GM23338 (cell line): ENCODE measurements around the gene APOBEC2. TPM values are rescaled to one million over a fixed set of nuclear protein-coding genes. Genes with fewer than 3 reads are reported as not detected.

ENCODE experiments used
- ATAC-seq: fragments of 200-7000 bp; cut with Tn5 transposase; 3 replicates; pipeline ENCODE4 v1.9.1; 2020
- DNase-seq: peaks from one replicate; pipeline ENCODE4 v3.0.0-alpha.2; 2015; ENCODE audit warnings: low spot score
- H2AFZ ChIP-seq: fragments of 200-600 bp; sonication (generic); 2 replicates; pipeline ENCODE4 v1.8.0; 2016; ENCODE audit warnings: antibody characterized with exemption, mild to moderate bottlenecking, moderate library complexity
- H3F3A ChIP-seq: fragments of 200-600 bp; sonication (generic); replicated peaks from 2 replicates; pipeline ENCODE4 v1.8.0; 2017; ENCODE audit warnings: antibody characterized with exemption, mixed run types, low read depth
- H3K27ac ChIP-seq: fragments of 200-600 bp; sonication (generic); 2 replicates; pipeline ENCODE4 v1.6.1; 2016; ENCODE audit warnings: low read depth
- H3K27me3 ChIP-seq: fragments of 200-600 bp; sonication (generic); 2 replicates; pipeline ENCODE4 v1.8.0; 2016; ENCODE audit warnings: mild to moderate bottlenecking, mixed run types, moderate library complexity; ENCODE audit not compliant: insufficient read depth
- H3K36me3 ChIP-seq: fragments of 200-600 bp; sonication (generic); 2 replicates; pipeline ENCODE4 v1.8.0; 2016; ENCODE audit warnings: mild to moderate bottlenecking; ENCODE audit not compliant: insufficient read depth
- H3K4me1 ChIP-seq: fragments of 200-600 bp; sonication (generic); 2 replicates; pipeline ENCODE4 v1.8.0; 2016; ENCODE audit warnings: mild to moderate bottlenecking, moderate library complexity; ENCODE audit not compliant: insufficient read depth
- H3K4me2 ChIP-seq: fragments of 200-600 bp; sonication (generic); 2 replicates; pipeline ENCODE4 v1.7.1; 2017; ENCODE audit warnings: mixed run types
- H3K4me3 ChIP-seq: fragments of 200-600 bp; sonication (generic); 2 replicates; pipeline ENCODE4 v1.6.1; 2016; ENCODE audit warnings: mixed run types
- H3K79me2 ChIP-seq: fragments of 200-600 bp; sonication (generic); replicated peaks from 2 replicates; pipeline ENCODE4 v1.8.0; 2017; ENCODE audit warnings: mild to moderate bottlenecking; ENCODE audit not compliant: insufficient read depth
- H3K9me2 ChIP-seq: fragments of 200-600 bp; sonication (generic); 2 replicates; pipeline ENCODE4 v1.8.0; 2017; ENCODE audit not compliant: insufficient read depth
- H4K20me1 ChIP-seq: fragments of 200-600 bp; sonication (generic); replicated peaks from 2 replicates; pipeline ENCODE4 v1.8.0; 2017; ENCODE audit warnings: mild to moderate bottlenecking; ENCODE audit not compliant: insufficient read depth
- H3K27ac Mint-ChIP-seq: 2 replicates; pipeline ENCODE4 v1.8.0; 2020; ENCODE audit warnings: inconsistent platforms, mild to moderate bottlenecking, moderate library complexity, mixed read lengths
- H3K27me3 Mint-ChIP-seq: 3 replicates; pipeline ENCODE4 v1.8.0; 2022; ENCODE audit warnings: low read depth, mild to moderate bottlenecking, moderate library complexity, mixed read lengths, inconsistent platforms; ENCODE audit not compliant: insufficient read depth, poor library complexity
- H3K36me3 Mint-ChIP-seq: 3 replicates; pipeline ENCODE4 v1.8.0; 2021; ENCODE audit warnings: low read depth, mild to moderate bottlenecking, inconsistent platforms, moderate library complexity, mixed read lengths
- H3K4me1 Mint-ChIP-seq: 3 replicates; pipeline ENCODE4 v1.8.0; 2020; ENCODE audit warnings: mild to moderate bottlenecking, inconsistent platforms, mixed read lengths
- H3K4me3 Mint-ChIP-seq: 3 replicates; pipeline ENCODE4 v1.8.0; 2021; ENCODE audit warnings: moderate library complexity, mild to moderate bottlenecking, inconsistent platforms, mixed read lengths
- H3K9me3 Mint-ChIP-seq: 3 replicates; pipeline ENCODE4 v1.8.0; 2020; ENCODE audit warnings: moderate library complexity, mild to moderate bottlenecking, inconsistent platforms, mixed read lengths
- EZH2 ChIP-seq: fragments of 200-600 bp; sonication (generic); IDR thresholded peaks from one replicate; pipeline ENCODE4 v1.8.0; 2017; ENCODE audit warnings: antibody characterized with exemption, mild to moderate bottlenecking, low read depth; ENCODE audit not compliant: unreplicated experiment
- EZH2phosphoT487 ChIP-seq: fragments of 200-600 bp; sonication (generic); IDR thresholded peaks from one replicate; pipeline ENCODE4 v1.8.1; 2018; ENCODE audit warnings: antibody characterized with exemption; ENCODE audit not compliant: unreplicated experiment
- JUNB ChIP-seq: IDR thresholded peaks from one replicate; pipeline ENCODE4 v1.6.1; 2016; ENCODE audit warnings: antibody characterized with exemption; ENCODE audit not compliant: unreplicated experiment
- NANOG ChIP-seq: IDR thresholded peaks from 2 replicates; pipeline ENCODE4 v1.6.1; 2016; ENCODE audit warnings: antibody characterized with exemption, borderline replicate concordance
- POLR2AphosphoS5 ChIP-seq: IDR thresholded peaks from 2 replicates; pipeline ENCODE4 v1.6.1; 2016; ENCODE audit warnings: antibody characterized with exemption, low read depth
- STAT1 ChIP-seq: IDR thresholded peaks from one replicate; pipeline ENCODE4 v1.6.1; 2016; ENCODE audit warnings: antibody characterized with exemption; ENCODE audit not compliant: unreplicated experiment
- ZNF114 ChIP-seq: fragments of 250-450 bp; sonication (Bioruptor Pico); IDR thresholded peaks from 2 replicates; pipeline ENCODE4 v1.5.0; 2020; ENCODE audit warnings: mild to moderate bottlenecking, moderate library complexity
- ZNF331 ChIP-seq: fragments of 250-450 bp; sonication (Bioruptor Pico); IDR thresholded peaks from 2 replicates; pipeline ENCODE4 v1.5.0; 2020; ENCODE audit warnings: low read depth, mild to moderate bottlenecking, moderate library complexity
- polyA plus RNA-seq: library from polyadenylated mRNA; unstranded; fragments of >200 nt; fragmentation: Nextera tagmentation; extraction: Ambion mirVana; gene quantifications from 2 replicates; pipeline ENCODE4 v1.2.1, GENCODE V29; 2016
- total RNA-seq: library from RNA; depleted of rRNA; stranded (reverse); fragments of >200 nt; shearing (Covaris generic); gene quantifications from 2 replicates; pipeline ENCODE4 v1.2.3, GENCODE V29; 2014
- TF ChIP-seq, protein P1 (sequence below): IDR thresholded peaks from one replicate; pipeline ENCODE4 v1.6.1; 2018; ENCODE audit warnings: antibody characterized with exemption; ENCODE audit not compliant: unreplicated experiment
- TF ChIP-seq, protein P2 (sequence below), 2 experiments: fragments of 200-600 bp in 1 of 2; sonication (generic) in 1 of 2; conservative IDR thresholded peaks; 2 replicates each; pipeline versions ENCODE4 v1.5.1 to v1.6.1; 2016 to 2017; ENCODE audit warnings: antibody characterized with exemption in 2 of 2, low read depth in 2 of 2, mild to moderate bottlenecking in 2 of 2, moderate library complexity in 1 of 2
- TF ChIP-seq, protein P3 (sequence below): IDR thresholded peaks from 2 replicates; pipeline ENCODE4 v1.6.1; 2016; ENCODE audit warnings: antibody characterized with exemption

Gene APOBEC2
- total and polyA plus RNA-seq, 2 experiments from 2014 or later = 2.4 TPM; not detected in 1

DNA sequence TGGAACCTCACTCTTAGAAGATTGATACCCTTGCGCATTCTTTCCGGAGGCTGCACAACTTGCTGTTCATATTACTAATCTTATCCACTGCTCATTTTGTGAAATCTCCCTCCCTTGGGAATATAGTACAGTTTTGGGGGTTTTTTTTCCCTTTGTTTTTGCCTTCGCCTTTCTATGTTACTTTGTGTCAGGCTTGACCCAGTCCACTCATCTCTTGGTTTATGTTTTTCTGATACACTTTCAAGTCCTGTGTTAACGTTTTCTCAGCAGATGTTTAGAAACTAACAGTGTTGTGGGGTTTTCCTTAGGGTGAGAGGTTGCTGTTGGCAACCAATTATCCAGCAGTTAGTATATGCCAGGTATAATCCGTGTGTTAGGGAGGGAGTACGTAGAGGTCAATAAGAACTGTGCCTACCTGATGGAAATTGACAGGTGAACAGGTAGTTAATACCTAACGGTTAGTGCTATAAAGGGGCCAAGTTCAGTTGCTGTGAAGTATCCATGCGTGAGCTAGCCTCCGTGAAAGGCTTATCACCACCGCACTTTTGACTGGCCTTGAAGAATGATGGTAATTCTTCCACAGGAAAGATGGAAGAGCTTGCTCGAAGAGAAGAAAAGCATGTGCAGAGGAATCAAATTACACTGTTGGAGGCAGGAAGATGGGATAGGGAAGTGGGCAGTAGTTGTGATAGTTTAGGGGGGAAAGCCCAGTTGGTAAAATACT, 21.1 kb downstream of the APOBEC2 start (continued):
- TF ChIP-seq, protein P1, sequence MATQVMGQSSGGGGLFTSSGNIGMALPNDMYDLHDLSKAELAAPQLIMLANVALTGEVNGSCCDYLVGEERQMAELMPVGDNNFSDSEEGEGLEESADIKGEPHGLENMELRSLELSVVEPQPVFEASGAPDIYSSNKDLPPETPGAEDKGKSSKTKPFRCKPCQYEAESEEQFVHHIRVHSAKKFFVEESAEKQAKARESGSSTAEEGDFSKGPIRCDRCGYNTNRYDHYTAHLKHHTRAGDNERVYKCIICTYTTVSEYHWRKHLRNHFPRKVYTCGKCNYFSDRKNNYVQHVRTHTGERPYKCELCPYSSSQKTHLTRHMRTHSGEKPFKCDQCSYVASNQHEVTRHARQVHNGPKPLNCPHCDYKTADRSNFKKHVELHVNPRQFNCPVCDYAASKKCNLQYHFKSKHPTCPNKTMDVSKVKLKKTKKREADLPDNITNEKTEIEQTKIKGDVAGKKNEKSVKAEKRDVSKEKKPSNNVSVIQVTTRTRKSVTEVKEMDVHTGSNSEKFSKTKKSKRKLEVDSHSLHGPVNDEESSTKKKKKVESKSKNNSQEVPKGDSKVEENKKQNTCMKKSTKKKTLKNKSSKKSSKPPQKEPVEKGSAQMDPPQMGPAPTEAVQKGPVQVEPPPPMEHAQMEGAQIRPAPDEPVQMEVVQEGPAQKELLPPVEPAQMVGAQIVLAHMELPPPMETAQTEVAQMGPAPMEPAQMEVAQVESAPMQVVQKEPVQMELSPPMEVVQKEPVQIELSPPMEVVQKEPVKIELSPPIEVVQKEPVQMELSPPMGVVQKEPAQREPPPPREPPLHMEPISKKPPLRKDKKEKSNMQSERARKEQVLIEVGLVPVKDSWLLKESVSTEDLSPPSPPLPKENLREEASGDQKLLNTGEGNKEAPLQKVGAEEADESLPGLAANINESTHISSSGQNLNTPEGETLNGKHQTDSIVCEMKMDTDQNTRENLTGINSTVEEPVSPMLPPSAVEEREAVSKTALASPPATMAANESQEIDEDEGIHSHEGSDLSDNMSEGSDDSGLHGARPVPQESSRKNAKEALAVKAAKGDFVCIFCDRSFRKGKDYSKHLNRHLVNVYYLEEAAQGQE = no peak

DNA sequence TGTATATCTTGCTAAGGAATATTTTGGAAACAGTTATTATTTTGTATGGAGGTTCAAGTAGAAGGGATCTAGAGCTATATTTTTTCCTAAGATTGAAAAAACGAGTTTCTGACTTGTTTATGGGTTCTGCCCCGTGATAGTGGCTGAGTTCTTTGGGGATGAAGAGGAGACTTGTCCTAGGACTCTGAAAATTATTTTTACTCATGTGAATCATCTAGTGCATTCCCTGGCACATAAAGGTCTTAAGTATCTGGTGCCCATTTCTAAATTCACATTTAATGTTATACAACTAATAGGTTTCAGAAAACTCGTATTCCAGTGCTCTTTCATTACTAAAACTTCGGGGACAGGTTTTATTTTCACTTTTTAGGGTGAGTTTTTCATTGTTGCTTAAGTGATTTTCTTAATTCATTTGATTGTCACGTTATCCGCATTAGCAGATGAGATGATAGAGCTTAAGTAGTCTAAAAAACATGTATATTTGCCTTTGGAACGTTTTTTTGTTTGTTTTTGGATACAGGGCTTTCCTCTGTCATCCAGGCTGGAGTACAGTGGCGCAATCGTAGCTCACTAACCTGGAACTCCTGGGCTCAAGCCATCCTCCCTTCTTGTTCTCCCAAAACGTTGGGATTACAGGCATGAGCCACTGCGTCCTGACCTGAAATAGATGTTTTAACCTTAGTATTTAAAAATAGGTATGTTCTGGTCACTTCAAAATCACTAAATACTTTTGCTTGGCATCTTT, 21.9 kb downstream of the APOBEC2 start:
- H3K27ac ChIP-seq = no peak overlapping the region
- H2AFZ ChIP-seq = no peak overlapping the region
- peak overlapping the region; percentile 66 for H3K4me3 ChIP-seq
- H4K20me1 ChIP-seq = peaks cover 23% of the 10 kb centered on the region; the same call in 1 of the 2 replicates
- H3K4me3 Mint-ChIP-seq = peak overlapping the region; percentile 91
- peaks cover 11% of the 10 kb centered on the region; the same call in 1 of the 2 replicates for H3K36me3 ChIP-seq
- H3K36me3 Mint-ChIP-seq = peaks cover 16% of the 10 kb centered on the region
- peak overlapping the region; percentile 90 for H3K4me2 ChIP-seq
- peak overlapping the region; percentile 83 for H3K27ac Mint-ChIP-seq
- peaks cover 33% of the 10 kb centered on the region for H3K4me1 ChIP-seq
- H3K79me2 ChIP-seq = peaks cover 72% of the 10 kb centered on the region
- DNase-seq (no peak), ATAC-seq (no peak)
- H3F3A ChIP-seq = peaks cover 2% of the 10 kb centered on the region; the same call in 1 of the 2 replicates
- peaks cover 31% of the 10 kb centered on the region for H3K4me1 Mint-ChIP-seq
- no peaks in the 10 kb centered on the region for H3K27me3 ChIP-seq
- H3K9me2 ChIP-seq = no peaks in the 10 kb centered on the region
- peaks cover 11% of the 10 kb centered on the region for H3K27me3 Mint-ChIP-seq
- no peaks in the 10 kb centered on the region; the same call in 2 of the 3 replicates for H3K9me3 Mint-ChIP-seq
- TF ChIP-seq, protein P2, sequence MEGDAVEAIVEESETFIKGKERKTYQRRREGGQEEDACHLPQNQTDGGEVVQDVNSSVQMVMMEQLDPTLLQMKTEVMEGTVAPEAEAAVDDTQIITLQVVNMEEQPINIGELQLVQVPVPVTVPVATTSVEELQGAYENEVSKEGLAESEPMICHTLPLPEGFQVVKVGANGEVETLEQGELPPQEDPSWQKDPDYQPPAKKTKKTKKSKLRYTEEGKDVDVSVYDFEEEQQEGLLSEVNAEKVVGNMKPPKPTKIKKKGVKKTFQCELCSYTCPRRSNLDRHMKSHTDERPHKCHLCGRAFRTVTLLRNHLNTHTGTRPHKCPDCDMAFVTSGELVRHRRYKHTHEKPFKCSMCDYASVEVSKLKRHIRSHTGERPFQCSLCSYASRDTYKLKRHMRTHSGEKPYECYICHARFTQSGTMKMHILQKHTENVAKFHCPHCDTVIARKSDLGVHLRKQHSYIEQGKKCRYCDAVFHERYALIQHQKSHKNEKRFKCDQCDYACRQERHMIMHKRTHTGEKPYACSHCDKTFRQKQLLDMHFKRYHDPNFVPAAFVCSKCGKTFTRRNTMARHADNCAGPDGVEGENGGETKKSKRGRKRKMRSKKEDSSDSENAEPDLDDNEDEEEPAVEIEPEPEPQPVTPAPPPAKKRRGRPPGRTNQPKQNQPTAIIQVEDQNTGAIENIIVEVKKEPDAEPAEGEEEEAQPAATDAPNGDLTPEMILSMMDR (conservative IDR thresholded peaks at IDR 0.05; ENCODE audit: low read depth in 2 of 2) = no peak
- TF ChIP-seq POLR2AphosphoS5 = no peak
- no peak for TF ChIP-seq EZH2phosphoT487
- TF ChIP-seq ZNF331 (CRISPR knock-in tag) = no peak
- no peak for TF ChIP-seq NANOG
- TF ChIP-seq, protein P1 = no peak
- TF ChIP-seq ZNF114 (CRISPR knock-in tag) = no peak
- TF ChIP-seq EZH2 = no peak
- no peak for TF ChIP-seq JUNB
- TF ChIP-seq STAT1 = no peak
- TF ChIP-seq, protein P3, sequence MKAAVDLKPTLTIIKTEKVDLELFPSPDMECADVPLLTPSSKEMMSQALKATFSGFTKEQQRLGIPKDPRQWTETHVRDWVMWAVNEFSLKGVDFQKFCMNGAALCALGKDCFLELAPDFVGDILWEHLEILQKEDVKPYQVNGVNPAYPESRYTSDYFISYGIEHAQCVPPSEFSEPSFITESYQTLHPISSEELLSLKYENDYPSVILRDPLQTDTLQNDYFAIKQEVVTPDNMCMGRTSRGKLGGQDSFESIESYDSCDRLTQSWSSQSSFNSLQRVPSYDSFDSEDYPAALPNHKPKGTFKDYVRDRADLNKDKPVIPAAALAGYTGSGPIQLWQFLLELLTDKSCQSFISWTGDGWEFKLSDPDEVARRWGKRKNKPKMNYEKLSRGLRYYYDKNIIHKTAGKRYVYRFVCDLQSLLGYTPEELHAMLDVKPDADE = no peak
